ENCODE measurements around the gene GRIFIN. TPM values are rescaled to one million over a fixed set of nuclear protein-coding genes. Genes with fewer than 3 reads are reported as not detected.

The GRIFIN gene
- total and polyA plus RNA-seq, 10 donors: not detected

GRCh38 chr7:2514473-2515423 is 38.5 kb upstream of the GRIFIN start:
- WGBS, 5 donors: 76 to 96% (median 84%) methylated on average over 9 of the region's 9 CpGs
- no peak overlapping the region for H3K27ac ChIP-seq
- no peak for TF ChIP-seq POLR2A (IDR thresholded peaks at IDR 0.05)
- TF ChIP-seq, protein P1, sequence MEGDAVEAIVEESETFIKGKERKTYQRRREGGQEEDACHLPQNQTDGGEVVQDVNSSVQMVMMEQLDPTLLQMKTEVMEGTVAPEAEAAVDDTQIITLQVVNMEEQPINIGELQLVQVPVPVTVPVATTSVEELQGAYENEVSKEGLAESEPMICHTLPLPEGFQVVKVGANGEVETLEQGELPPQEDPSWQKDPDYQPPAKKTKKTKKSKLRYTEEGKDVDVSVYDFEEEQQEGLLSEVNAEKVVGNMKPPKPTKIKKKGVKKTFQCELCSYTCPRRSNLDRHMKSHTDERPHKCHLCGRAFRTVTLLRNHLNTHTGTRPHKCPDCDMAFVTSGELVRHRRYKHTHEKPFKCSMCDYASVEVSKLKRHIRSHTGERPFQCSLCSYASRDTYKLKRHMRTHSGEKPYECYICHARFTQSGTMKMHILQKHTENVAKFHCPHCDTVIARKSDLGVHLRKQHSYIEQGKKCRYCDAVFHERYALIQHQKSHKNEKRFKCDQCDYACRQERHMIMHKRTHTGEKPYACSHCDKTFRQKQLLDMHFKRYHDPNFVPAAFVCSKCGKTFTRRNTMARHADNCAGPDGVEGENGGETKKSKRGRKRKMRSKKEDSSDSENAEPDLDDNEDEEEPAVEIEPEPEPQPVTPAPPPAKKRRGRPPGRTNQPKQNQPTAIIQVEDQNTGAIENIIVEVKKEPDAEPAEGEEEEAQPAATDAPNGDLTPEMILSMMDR (IDR thresholded peaks at IDR 0.05 in 8 of 11, conservative IDR thresholded peaks at IDR 0.05 in 3 of 11): no peak
- no peak for TF ChIP-seq POLR2AphosphoS5 (IDR thresholded peaks at IDR 0.05)
- H3K9me3 ChIP-seq: no peaks in the 10 kb centered on the region
- intact Hi-C loops (cut with DNase I; ENCODE audit: low total_unique reads): no loop called here
- peaks cover 38 to 84% (median 59%) of the 10 kb centered on the region in 6 donors for H3K4me1 ChIP-seq
- H3K4me3 ChIP-seq: no peak overlapping the region
- H3K36me3 ChIP-seq: no peaks in the 10 kb centered on the region
- peaks cover 0 to 10% (median 0%) of the 10 kb centered on the region in 7 donors for H3K27me3 ChIP-seq (replicated peaks in 1 of 7)
- no peak for DNase-seq

- intact Hi-C loops (cut with DNase I; ENCODE audit: low total_unique reads): no loop called here
- TF ChIP-seq, protein P1 (IDR thresholded peaks at IDR 0.05 in 8 of 11, conservative IDR thresholded peaks at IDR 0.05 in 3 of 11): no peak
- TF ChIP-seq POLR2A (IDR thresholded peaks at IDR 0.05) (no peak), POLR2AphosphoS5 (IDR thresholded peaks at IDR 0.05) (no peak)
- no peaks in the 10 kb centered on the region for H3K9me3 ChIP-seq
- H3K27me3 ChIP-seq (replicated peaks in 1 of 7): peaks cover 0 to 5% (median 0%) of the 10 kb centered on the region in 7 donors
- H3K36me3 ChIP-seq: no peaks in the 10 kb centered on the region
- peaks cover 43 to 88% (median 63%) of the 10 kb centered on the region in 6 donors for H3K4me1 ChIP-seq
- DNase-seq: no peak
- H3K27ac ChIP-seq: peak overlapping the region in 3 of 8 donors; percentile 15 to 97 (median 91)
- no peak overlapping the region for H3K4me3 ChIP-seq
- 93 to 99% (median 94%) methylated on average over 3 to 7 of the region's 7 CpGs for WGBS, 5 donors
Observed at GRCh38 chr7:2513702-2514101, 37.5 kb upstream of the GRIFIN start.

GRCh38 chr7:2512713-2513112 is 36.5 kb upstream of the GRIFIN start:
- TF ChIP-seq, protein P1 (IDR thresholded peaks at IDR 0.05 in 8 of 11, conservative IDR thresholded peaks at IDR 0.05 in 3 of 11): no peak
- no peak for TF ChIP-seq POLR2A (IDR thresholded peaks at IDR 0.05)
- TF ChIP-seq POLR2AphosphoS5 (IDR thresholded peaks at IDR 0.05): no peak
- Histone ChIP-seq H3K36me3 (no peaks in the 10 kb centered on the region), H3K9me3 (no peaks in the 10 kb centered on the region), H3K27ac (peak overlapping the region; percentile 73 to 97 (median 90)), H3K4me1 (peaks cover 49 to 88% (median 65%) of the 10 kb centered on the region in 6 donors), H3K4me3 (no peak overlapping the region), H3K27me3 (replicated peaks in 1 of 7) (no peaks in the 10 kb centered on the region)
- WGBS, 5 donors: 76 to 90% (median 86%) methylated on average over 3 of the region's 3 CpGs
- no peak for DNase-seq
- intact Hi-C loops (cut with DNase I; ENCODE audit: low total_unique reads): no loop called here

DNA sequence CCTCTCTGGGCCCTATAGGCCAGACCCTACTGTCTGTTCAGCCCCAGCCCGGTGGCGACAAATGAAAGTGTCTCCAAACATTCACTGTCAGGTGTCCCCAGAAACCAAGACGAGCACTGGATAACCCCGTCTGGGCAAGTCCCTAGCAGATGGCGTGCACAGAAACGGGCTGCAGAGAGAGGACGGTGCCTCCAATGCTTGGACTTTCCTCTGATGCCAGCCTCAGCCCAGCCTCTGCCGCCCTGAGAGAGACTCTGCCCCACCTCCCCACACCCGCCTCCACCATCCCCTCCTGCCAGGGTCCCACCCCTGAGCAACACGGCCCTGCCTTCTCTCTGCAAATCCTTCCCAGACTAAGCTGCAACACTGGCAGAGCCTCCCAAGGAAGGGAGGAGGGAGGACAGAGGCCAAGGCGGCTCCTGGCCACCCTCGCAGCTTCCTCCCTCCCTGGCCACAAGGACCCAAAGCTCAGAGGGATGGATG is 36.0 kb upstream of the GRIFIN start:
- 38 to 47% (median 42%) methylated on average over 8 to 12 of the region's 12 CpGs for WGBS, 5 donors
- no peak for TF ChIP-seq POLR2A (IDR thresholded peaks at IDR 0.05)
- TF ChIP-seq POLR2AphosphoS5 (IDR thresholded peaks at IDR 0.05): peak in 1 of 3 donors; percentile 32
- Histone ChIP-seq H3K27me3 (replicated peaks in 1 of 7) (no peaks in the 10 kb centered on the region), H3K4me3 (peak overlapping the region in 1 of 8 donors; percentile 55), H3K9me3 (no peaks in the 10 kb centered on the region), H3K4me1 (peaks cover 52 to 88% (median 68%) of the 10 kb centered on the region in 6 donors), H3K36me3 (no peaks in the 10 kb centered on the region), H3K27ac (peak overlapping the region; percentile 73 to 97 (median 90))
- no peak for DNase-seq
- intact Hi-C loops (cut with DNase I; ENCODE audit: low total_unique reads): no loop called here

Data from spleen (tissue), 11 donors.